HepG2 (cell line): Measurements from ENCODE around the gene JMJD7. TPM values are rescaled to one million over a fixed set of nuclear protein-coding genes. Genes with fewer than 3 reads are reported as not detected.

Experiments used
- ATAC-seq: fragments of 200-7000 bp; cut with Tn5 transposase; 3 replicates; pipeline ENCODE4 v1.9.1; 2020; ENCODE audit warnings: mild to moderate bottlenecking, moderate library complexity
- BruUV-seq: library from RNA; stranded (reverse); fragments of 400-500 nt; replicated peaks from 2 replicates; lab custom pipeline; 2021; lab: Mats Ljungman, UMichigan
- CTCF ChIA-PET: fragments of 300-600 bp; formaldehyde crosslinking; extraction: SDS; loops from one replicate; lab custom pipeline; 2021; ENCODE audit warnings: low total read pairs, inconsistent platforms, low intra/inter-chr PET ratio; lab: Yijun Ruan, JAX
- POLR2A ChIA-PET: fragments of 350-600 bp; sonication (Branson Sonifier 250); formaldehyde crosslinking; loops from one replicate; lab custom pipeline; 2020; ENCODE audit warnings: antibody characterized with exemption, inconsistent platforms; lab: Yijun Ruan, JAX
- DNase-seq: peaks from one replicate; pipeline ENCODE4 v3.0.0-alpha.2; 2015; ENCODE audit warnings: low spot score
- FAIRE-seq: peaks from 3 replicates; lab custom pipeline; 2011; peaks lifted over from hg19 to GRCh38; lab: Jason Lieb, UNC
- H2AFZ ChIP-seq: one replicate; pipeline ENCODE4 v1.6.1; 2011; ENCODE audit warnings: low read length, inconsistent platforms
- H3K27ac ChIP-seq: fragments of 300-600 bp; 3 replicates; pipeline ENCODE4 v1.8.0; 2011; ENCODE audit warnings: mixed run types, mild to moderate bottlenecking, mixed read lengths, low read length, inconsistent platforms; ENCODE audit not compliant: insufficient read depth; ENCODE audit errors: extremely low read length
- H3K27me3 ChIP-seq, 2 experiments: fragments of 200-600 bp in 1 of 2; 2 replicates in 1 of 2; 3 replicates in 1 of 2; pipeline versions ENCODE4 v1.6.0 to v1.8.0; 2011; ENCODE audit warnings: low read length in 2 of 2, mild to moderate bottlenecking in 2 of 2, moderate library complexity in 2 of 2, inconsistent platforms in 1 of 2; ENCODE audit not compliant: insufficient read depth in 2 of 2, control insufficient read depth in 1 of 2
- H3K36me3 ChIP-seq, 2 experiments: fragments of 200-600 bp in 1 of 2; replicated peaks in 1 of 2; 2 replicates in 1 of 2; 3 replicates in 1 of 2; pipeline versions ENCODE4 v1.5.1 to v1.8.0; 2011; ENCODE audit warnings: low read length in 2 of 2, inconsistent platforms in 1 of 2; ENCODE audit not compliant: insufficient read depth in 2 of 2, control insufficient read depth in 1 of 2
- H3K4me1 ChIP-seq: 2 replicates; pipeline ENCODE4 v1.5.1; 2012; ENCODE audit warnings: low read length, inconsistent platforms; ENCODE audit not compliant: insufficient read depth
- H3K4me2 ChIP-seq: 2 replicates; pipeline ENCODE4 v1.6.0; 2011; ENCODE audit warnings: low read depth, low read length, inconsistent platforms
- H3K4me3 ChIP-seq, 3 experiments: fragments of 200-600 bp in 1 of 3; sonication (generic), shearing (Covaris generic) in 1 of 3; replicated peaks in 1 of 3; 2 replicates each; pipeline ENCODE4 v1.5.1; 2011 to 2016; ENCODE audit warnings: low read length in 3 of 3, inconsistent platforms in 2 of 3, low read depth in 2 of 3, mild to moderate bottlenecking in 2 of 3, control low read depth in 1 of 3, mixed read lengths in 1 of 3; ENCODE audit not compliant: insufficient read depth in 1 of 3
- H3K79me2 ChIP-seq: one replicate; pipeline ENCODE4 v1.6.1; 2011; ENCODE audit warnings: low read length, inconsistent platforms; ENCODE audit not compliant: insufficient read depth
- H3K9ac ChIP-seq: 2 replicates; pipeline ENCODE4 v1.6.0; 2011; ENCODE audit warnings: mild to moderate bottlenecking, low read depth, low read length, inconsistent platforms; ENCODE audit not compliant: insufficient read depth
- H3K9me3 ChIP-seq: 2 replicates; pipeline ENCODE4 v1.5.1; 2012; ENCODE audit warnings: mild to moderate bottlenecking, low read length
- H4K20me1 ChIP-seq: 2 replicates; pipeline ENCODE4 v1.6.0; 2011; ENCODE audit warnings: inconsistent platforms, mild to moderate bottlenecking, low read length, moderate library complexity; ENCODE audit not compliant: insufficient read depth
- PHF8 ChIP-seq: sonication (generic); formaldehyde crosslinking; IDR thresholded peaks from 2 replicates; pipeline ENCODE4 v1.5.0; 2020; ENCODE audit warnings: missing genetic modification reagents
- ZBTB3 ChIP-seq: sonication (generic); formaldehyde crosslinking; IDR thresholded peaks from 2 replicates; pipeline ENCODE4 v1.4.0; 2020; ENCODE audit warnings: low read depth, mild to moderate bottlenecking, moderate library complexity, missing genetic modification reagents, borderline replicate concordance
- ZNF207 ChIP-seq: fragments of 450-650 bp; IDR thresholded peaks from 2 replicates; pipeline ENCODE4 v1.6.1; 2016; ENCODE audit warnings: antibody characterized with exemption, borderline replicate concordance
- ZNF441 ChIP-seq: sonication (generic); formaldehyde crosslinking; IDR thresholded peaks from 2 replicates; pipeline ENCODE4 v1.7.0; 2021; ENCODE audit warnings: missing genetic modification reagents, borderline replicate concordance
- WGBS: methylation state at CpG from one replicate; pipeline ENCODE4 v1.1.6; 2017; ENCODE audit warnings: low lambda C conversion rate; 5-methylcytosine and 5-hydroxymethylcytosine counted together
- in situ Hi-C: cut with HindIII; loops from 2 replicates; pipeline ENCODE4 v1.10.0; 2017; ENCODE audit warnings: low pct_unique_long_range_greater_than_20kb; ENCODE audit not compliant: extremely low pct_ligation_motif_present
- intact Hi-C: fragments of 100-400 bp; cut with micrococcal nuclease; formaldehyde crosslinking; loops from one replicate; pipeline ENCODE4 v1.10.0; 2022; ENCODE audit not compliant: unreplicated experiment
- polyA plus RNA-seq, 8 experiments: library from polyadenylated mRNA; depleted of rRNA in 3 of 8; stranded (reverse) in 7 of 8; unstranded in 1 of 8; fragments of >200 nt; fragmentation: Illumina TruSeq in 4 of 8; extraction: Trizol in 4 of 8; gene quantifications; 2 replicates each; pipeline versions ENCODE4 v1.2.1 to v1.2.3, GENCODE V29; 2011 to 2016; ENCODE audit warnings: low read depth in 4 of 8, missing spikeins in 1 of 8, mixed read lengths in 1 of 8; ENCODE audit not compliant: insufficient read depth in 1 of 8
- total RNA-seq, 5 experiments: library from RNA; depleted of rRNA; stranded (reverse); fragments of >200 nt; fragmentation: Illumina TruSeq; extraction: Trizol; gene quantifications; 2 replicates each; pipeline ENCODE4 v1.2.3, GENCODE V29; 2016; ENCODE audit warnings: low read depth in 1 of 5
- TF ChIP-seq, protein P1 (sequence below): sonication (generic); formaldehyde crosslinking; IDR thresholded peaks from 2 replicates; pipeline ENCODE4 v1.4.0; 2020; ENCODE audit warnings: missing genetic modification reagents, borderline replicate concordance
- TF ChIP-seq, protein P2 (sequence below): conservative IDR thresholded peaks from 2 replicates; pipeline ENCODE4 v1.6.1; 2018; ENCODE audit warnings: missing genetic modification reagents
- TF ChIP-seq, protein P3 (sequence below): sonication (generic); formaldehyde crosslinking; IDR thresholded peaks from 2 replicates; pipeline ENCODE4 v1.8.0; 2022; ENCODE audit warnings: missing genetic modification reagents, mild to moderate bottlenecking, inconsistent platforms, borderline replicate concordance

JMJD7 gene
- total and polyA plus RNA-seq, 2 of the 13 experiments (the other 11 are each of a cell fraction or from before 2014, with no cell fraction given), result 6.4 to 7.1 TPM

DNA sequence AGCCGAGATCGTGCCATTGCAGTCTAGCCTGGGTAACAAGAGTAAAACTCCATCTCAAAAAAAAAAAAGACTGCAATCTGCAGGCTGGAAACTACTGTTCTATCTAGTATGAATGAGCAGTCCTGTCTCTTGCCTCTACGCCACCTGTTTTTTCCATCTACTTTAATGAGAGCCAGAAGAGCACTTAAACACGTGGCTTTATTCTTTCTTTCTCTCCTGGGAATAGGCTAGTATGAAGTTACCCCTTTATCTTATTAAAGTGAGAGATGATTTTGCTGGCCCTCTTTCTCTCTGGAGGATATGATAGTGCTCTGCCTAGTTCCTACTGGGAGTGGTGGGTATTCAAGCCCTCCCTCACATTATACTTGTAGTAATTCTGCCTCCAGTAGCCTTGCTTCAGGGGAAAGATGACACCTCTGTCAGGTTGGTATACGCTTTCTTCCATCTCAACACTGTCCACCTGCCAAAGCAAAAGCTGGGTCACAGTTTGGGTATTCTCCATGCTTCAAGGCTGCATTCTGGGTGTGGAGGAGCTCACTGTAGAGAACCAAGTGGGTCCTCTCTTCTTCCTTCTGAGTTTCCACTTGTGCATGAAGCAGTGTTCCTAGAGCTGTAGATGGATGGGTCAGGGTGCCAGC is 35.8 kb upstream of the JMJD7 start:
- peaks cover 2% of the 10 kb centered on the region for H3K79me2 ChIP-seq
- CTCF ChIA-PET, result no interaction called here
- intact Hi-C loops, result no loop called here

More for the DNA sequence above, 35.8 kb upstream of the JMJD7 start:
- no peaks in the 10 kb centered on the region for H3K9me3 ChIP-seq
- H3K4me3 ChIP-seq, result no peak overlapping the region
- FAIRE-seq (no peak), DNase-seq (no peak), ATAC-seq (no peak)
- H3K4me2 ChIP-seq, result no peak overlapping the region
- H3K9ac ChIP-seq, result no peak overlapping the region
- in situ Hi-C loops, result no loop called here
- 97% methylated on average over 5 of the region's 5 CpGs for WGBS
- no peaks in the 10 kb centered on the region for H4K20me1 ChIP-seq
- no TSS peak for BruUV-seq
- no peaks in the 10 kb centered on the region for H3K36me3 ChIP-seq
- H3K4me1 ChIP-seq, result peaks cover 47% of the 10 kb centered on the region
- H3K27me3 ChIP-seq, result no peaks in the 10 kb centered on the region
- POLR2A ChIA-PET, result no interaction called here
- TF ChIP-seq, protein P1, sequence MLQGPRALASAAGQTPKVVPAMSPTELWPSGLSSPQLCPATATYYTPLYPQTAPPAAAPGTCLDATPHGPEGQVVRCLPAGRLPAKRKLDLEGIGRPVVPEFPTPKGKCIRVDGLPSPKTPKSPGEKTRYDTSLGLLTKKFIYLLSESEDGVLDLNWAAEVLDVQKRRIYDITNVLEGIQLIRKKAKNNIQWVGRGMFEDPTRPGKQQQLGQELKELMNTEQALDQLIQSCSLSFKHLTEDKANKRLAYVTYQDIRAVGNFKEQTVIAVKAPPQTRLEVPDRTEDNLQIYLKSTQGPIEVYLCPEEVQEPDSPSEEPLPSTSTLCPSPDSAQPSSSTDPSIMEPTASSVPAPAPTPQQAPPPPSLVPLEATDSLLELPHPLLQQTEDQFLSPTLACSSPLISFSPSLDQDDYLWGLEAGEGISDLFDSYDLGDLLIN (CRISPR knock-in tag), result no peak
- TF ChIP-seq ZBTB3 (CRISPR knock-in tag), result no peak
- TF ChIP-seq, protein P2, sequence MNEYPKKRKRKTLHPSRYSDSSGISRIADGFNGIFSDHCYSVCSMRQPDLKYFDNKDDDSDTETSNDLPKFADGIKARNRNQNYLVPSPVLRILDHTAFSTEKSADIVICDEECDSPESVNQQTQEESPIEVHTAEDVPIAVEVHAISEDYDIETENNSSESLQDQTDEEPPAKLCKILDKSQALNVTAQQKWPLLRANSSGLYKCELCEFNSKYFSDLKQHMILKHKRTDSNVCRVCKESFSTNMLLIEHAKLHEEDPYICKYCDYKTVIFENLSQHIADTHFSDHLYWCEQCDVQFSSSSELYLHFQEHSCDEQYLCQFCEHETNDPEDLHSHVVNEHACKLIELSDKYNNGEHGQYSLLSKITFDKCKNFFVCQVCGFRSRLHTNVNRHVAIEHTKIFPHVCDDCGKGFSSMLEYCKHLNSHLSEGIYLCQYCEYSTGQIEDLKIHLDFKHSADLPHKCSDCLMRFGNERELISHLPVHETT (CRISPR knock-in tag), result no peak
- TF ChIP-seq ZNF441, result no peak
- TF ChIP-seq, protein P3, sequence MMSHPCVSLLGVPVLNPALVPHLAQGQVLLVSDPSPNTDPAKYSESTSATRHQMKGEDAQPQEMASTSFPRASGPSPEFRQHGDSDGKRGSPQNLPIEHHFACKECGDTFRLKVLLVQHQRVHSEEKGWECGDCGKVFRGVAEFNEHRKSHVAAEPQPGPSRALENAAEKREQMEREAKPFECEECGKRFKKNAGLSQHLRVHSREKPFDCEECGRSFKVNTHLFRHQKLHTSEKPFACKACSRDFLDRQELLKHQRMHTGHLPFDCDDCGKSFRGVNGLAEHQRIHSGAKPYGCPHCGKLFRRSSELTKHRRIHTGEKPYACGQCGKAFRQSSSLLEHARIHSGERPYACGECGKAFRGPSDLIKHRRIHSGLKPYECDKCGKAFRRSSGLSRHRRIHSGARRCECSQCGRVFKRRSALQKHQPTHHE (CRISPR knock-in tag), result no peak
- no peak for TF ChIP-seq PHF8 (CRISPR knock-in tag)
- TF ChIP-seq ZNF207, result no peak
- TF ChIP-seq, all 625 proteins: peak for 0
- Histone ChIP-seq H3K27ac (no peak overlapping the region), H2AFZ (no peak overlapping the region)
